HEK293 (cell line): ENCODE measurements around the gene AGBL3.

ENCODE experiments used
- CTCF ChIA-PET: fragments of 350-600 bp; formaldehyde crosslinking; extraction: SDS; loops from one replicate; lab custom pipeline; 2021; ENCODE audit warnings: antibody characterized with exemption; lab: Yijun Ruan, JAX
- POLR2A ChIA-PET: fragments of 300-600 bp; formaldehyde crosslinking; extraction: SDS; loops from one replicate; lab custom pipeline; 2020; ENCODE audit warnings: antibody characterized with exemption, inconsistent platforms; lab: Yijun Ruan, JAX
- H3K27ac ChIP-seq: fragments of 200-500 bp; sonication (Bioruptor generic); 2 replicates; pipeline ENCODE4 v1.5.1; 2014; ENCODE audit warnings: low read depth, low read length, control low read depth, inconsistent platforms; ENCODE audit errors: extremely low read depth
- H3K36me3 ChIP-seq, 2 experiments: fragments of 200-500 bp in 1 of 2; sonication (Bioruptor generic) in 1 of 2; 1 replicate in 1 of 2; 2 replicates in 1 of 2; pipeline ENCODE4 v1.5.1; 2014 to 2017; ENCODE audit warnings: inconsistent platforms in 2 of 2, low read length in 2 of 2; ENCODE audit not compliant: control insufficient read depth in 2 of 2, insufficient read depth in 1 of 2
- H3K4me1 ChIP-seq: fragments of 200-500 bp; sonication (Bioruptor generic); 2 replicates; pipeline ENCODE4 v1.5.1; 2014; ENCODE audit warnings: mild to moderate bottlenecking, low read length, inconsistent platforms; ENCODE audit not compliant: control insufficient read depth, insufficient read depth
- H3K4me3 ChIP-seq: 2 replicates; pipeline ENCODE4 v1.5.1; 2011; ENCODE audit warnings: low read depth, mild to moderate bottlenecking, control low read depth, low read length, moderate library complexity
- H3K9me3 ChIP-seq: fragments of 200-500 bp; sonication (Bioruptor generic); 2 replicates; pipeline ENCODE4 v1.5.1; 2014; ENCODE audit warnings: low read depth, low read length, inconsistent platforms; ENCODE audit not compliant: control insufficient read depth, insufficient read depth
- CTCF ChIP-seq: fragments of 450-650 bp; formaldehyde crosslinking; IDR thresholded peaks from 2 replicates; pipeline ENCODE4 v1.5.1; 2016; ENCODE audit warnings: missing biosample characterization, missing genetic modification characterization
- KLF8 ChIP-seq: fragments of 450-650 bp; formaldehyde crosslinking; IDR thresholded peaks from 2 replicates; pipeline ENCODE4 v1.5.1; 2016; ENCODE audit warnings: missing biosample characterization, missing genetic modification characterization
- MZF1 ChIP-seq: fragments of 450-650 bp; formaldehyde crosslinking; IDR thresholded peaks from 2 replicates; pipeline ENCODE4 v1.5.1; 2017; ENCODE audit warnings: missing biosample characterization, missing genetic modification characterization, borderline replicate concordance
- OVOL3 ChIP-seq: fragments of 450-650 bp; formaldehyde crosslinking; IDR thresholded peaks from 2 replicates; pipeline ENCODE4 v1.5.1; 2016; ENCODE audit warnings: missing biosample characterization, missing genetic modification characterization
- PBX3 ChIP-seq: sonication (generic); formaldehyde crosslinking; IDR thresholded peaks from 2 replicates; pipeline ENCODE4 v1.8.1; 2022; ENCODE audit warnings: mild to moderate bottlenecking, moderate library complexity, missing genetic modification reagents
- SP2 ChIP-seq: fragments of 450-650 bp; formaldehyde crosslinking; IDR thresholded peaks from 2 replicates; pipeline ENCODE4 v1.5.1; 2016; ENCODE audit warnings: missing biosample characterization, missing genetic modification characterization
- ZBTB48 ChIP-seq: fragments of 450-650 bp; formaldehyde crosslinking; IDR thresholded peaks from 2 replicates; pipeline ENCODE4 v1.5.1; 2016; ENCODE audit warnings: missing biosample characterization, missing genetic modification characterization
- ZBTB49 ChIP-seq: fragments of 450-650 bp; formaldehyde crosslinking; IDR thresholded peaks from 2 replicates; pipeline ENCODE4 v1.5.1; 2016; ENCODE audit warnings: missing biosample characterization, missing genetic modification characterization, low read depth
- ZBTB6 ChIP-seq: fragments of 450-650 bp; formaldehyde crosslinking; IDR thresholded peaks from 2 replicates; pipeline ENCODE4 v1.5.1; 2017; ENCODE audit warnings: missing biosample characterization, missing genetic modification characterization
- ZFP41 ChIP-seq: fragments of 450-650 bp; formaldehyde crosslinking; IDR thresholded peaks from 2 replicates; pipeline ENCODE4 v1.5.1; 2016; ENCODE audit warnings: missing biosample characterization, missing genetic modification characterization, borderline replicate concordance
- ZFP69B ChIP-seq: fragments of 450-650 bp; formaldehyde crosslinking; IDR thresholded peaks from 2 replicates; pipeline ENCODE4 v1.5.1; 2016; ENCODE audit warnings: missing biosample characterization, missing genetic modification characterization
- ZNF114 ChIP-seq: fragments of 450-650 bp; formaldehyde crosslinking; IDR thresholded peaks from 2 replicates; pipeline ENCODE4 v1.5.0; 2017; ENCODE audit warnings: missing biosample characterization, missing genetic modification characterization
- ZNF133 ChIP-seq: fragments of 450-650 bp; formaldehyde crosslinking; IDR thresholded peaks from 2 replicates; pipeline ENCODE4 v1.5.1; 2016; ENCODE audit warnings: missing biosample characterization, missing genetic modification characterization
- ZNF148 ChIP-seq: fragments of 450-650 bp; formaldehyde crosslinking; IDR thresholded peaks from 2 replicates; pipeline ENCODE4 v1.5.0; 2017; ENCODE audit warnings: missing biosample characterization, missing genetic modification characterization, borderline replicate concordance
- ZNF202 ChIP-seq: fragments of 450-650 bp; formaldehyde crosslinking; IDR thresholded peaks from 2 replicates; pipeline ENCODE4 v1.5.1; 2016; ENCODE audit warnings: missing biosample characterization, missing genetic modification characterization, borderline replicate concordance
- ZNF214 ChIP-seq: fragments of 450-650 bp; formaldehyde crosslinking; IDR thresholded peaks from 2 replicates; pipeline ENCODE4 v1.5.1; 2017; ENCODE audit warnings: missing biosample characterization, mild to moderate bottlenecking, missing genetic modification characterization, borderline replicate concordance
- ZNF354C ChIP-seq: fragments of 450-650 bp; formaldehyde crosslinking; IDR thresholded peaks from 2 replicates; pipeline ENCODE4 v1.5.1; 2016; ENCODE audit warnings: missing biosample characterization, missing genetic modification characterization, low read depth, borderline replicate concordance
- ZNF394 ChIP-seq: fragments of 450-650 bp; formaldehyde crosslinking; IDR thresholded peaks from 2 replicates; pipeline ENCODE4 v1.5.1; 2016; ENCODE audit warnings: missing biosample characterization, missing genetic modification characterization, mild to moderate bottlenecking, moderate library complexity, borderline replicate concordance
- ZNF416 ChIP-seq: fragments of 450-650 bp; formaldehyde crosslinking; IDR thresholded peaks from 2 replicates; pipeline ENCODE4 v1.5.1; 2016; ENCODE audit warnings: missing biosample characterization, missing genetic modification characterization
- ZNF433 ChIP-seq: fragments of 450-650 bp; formaldehyde crosslinking; IDR thresholded peaks from 2 replicates; pipeline ENCODE4 v1.5.1; 2016; ENCODE audit warnings: missing biosample characterization, missing genetic modification characterization, low read depth
- ZNF501 ChIP-seq: fragments of 450-650 bp; formaldehyde crosslinking; IDR thresholded peaks from 2 replicates; pipeline ENCODE4 v1.5.1; 2016; ENCODE audit warnings: missing biosample characterization, missing genetic modification characterization
- ZNF514 ChIP-seq: fragments of 450-650 bp; formaldehyde crosslinking; IDR thresholded peaks from 2 replicates; pipeline ENCODE4 v1.5.1; 2016; ENCODE audit warnings: missing biosample characterization, missing genetic modification characterization
- ZNF558 ChIP-seq: fragments of 450-650 bp; formaldehyde crosslinking; IDR thresholded peaks from 2 replicates; pipeline ENCODE4 v1.5.1; 2016; ENCODE audit warnings: missing biosample characterization, missing genetic modification characterization
- ZNF585B ChIP-seq: fragments of 450-650 bp; formaldehyde crosslinking; IDR thresholded peaks from 2 replicates; pipeline ENCODE4 v1.5.1; 2016; ENCODE audit warnings: missing biosample characterization, missing genetic modification characterization
- ZNF701 ChIP-seq: fragments of 450-650 bp; formaldehyde crosslinking; IDR thresholded peaks from 2 replicates; pipeline ENCODE4 v1.5.1; 2016; ENCODE audit warnings: missing biosample characterization, missing genetic modification characterization
- ZNF785 ChIP-seq: fragments of 450-650 bp; formaldehyde crosslinking; IDR thresholded peaks from 2 replicates; pipeline ENCODE4 v1.5.1; 2016; ENCODE audit warnings: missing biosample characterization, missing genetic modification characterization
- ZSCAN23 ChIP-seq: fragments of 450-650 bp; formaldehyde crosslinking; IDR thresholded peaks from 2 replicates; pipeline ENCODE4 v1.5.1; 2016; ENCODE audit warnings: missing biosample characterization, missing genetic modification characterization

Gene AGBL3

GRCh38 chr7:135151533-135151932, 165.2 kb downstream of the AGBL3 start (continued):
- TF ChIP-seq PBX3 (CRISPR knock-in tag), result no peak
- no peak for TF ChIP-seq ZNF701
- TF ChIP-seq OVOL3 (tag by site-specific recombination), result no peak
- no peak for TF ChIP-seq SP2 (tag by site-specific recombination)
- no peak for TF ChIP-seq ZNF558 (tag by site-specific recombination)
- TF ChIP-seq ZSCAN23, result no peak
- no peak for TF ChIP-seq ZNF785 (tag by site-specific recombination)
- no peak for TF ChIP-seq ZNF202 (tag by site-specific recombination)
- TF ChIP-seq ZFP41 (tag by site-specific recombination), result no peak
- TF ChIP-seq ZNF354C (tag by site-specific recombination), result no peak
- TF ChIP-seq ZNF501 (tag by site-specific recombination), result no peak

- TF ChIP-seq ZNF133 (tag by site-specific recombination) (no peak), ZNF394 (no peak), ZNF214 (tag by site-specific recombination) (no peak), ZBTB6 (tag by site-specific recombination) (no peak), ZNF114 (no peak), ZBTB48 (tag by site-specific recombination) (no peak), MZF1 (no peak), ZNF514 (no peak), ZNF433 (tag by site-specific recombination) (no peak), ZBTB49 (tag by site-specific recombination) (no peak), ZNF416 (tag by site-specific recombination) (no peak)
- Histone ChIP-seq H3K36me3 (peaks cover 0 to 1% of the 10 kb centered on the region in 2 experiments; a peak in 1 of 3 replicates), H3K27ac (no peak overlapping the region), H3K4me1 (no peaks in the 10 kb centered on the region), H3K9me3 (no peaks in the 10 kb centered on the region), H3K4me3 (no peak overlapping the region)
- POLR2A ChIA-PET, result no interaction called here
- CTCF ChIA-PET, result no interaction called here
Measured at GRCh38 chr7:135152442-135152841, 166.1 kb downstream of the AGBL3 start.

- ChIA-PET CTCF (no interaction called here), POLR2A (no interaction called here)
- no peaks in the 10 kb centered on the region for H3K4me1 ChIP-seq
- no peak overlapping the region for H3K4me3 ChIP-seq
- H3K27ac ChIP-seq, result no peak overlapping the region
- H3K9me3 ChIP-seq, result no peaks in the 10 kb centered on the region
- H3K36me3 ChIP-seq, result peaks cover 0 to 3% of the 10 kb centered on the region in 2 experiments; a peak in 1 of 3 replicates
- TF ChIP-seq ZNF148 (tag by site-specific recombination) (no peak), KLF8 (no peak), ZFP69B (tag by site-specific recombination) (no peak), ZNF585B (tag by site-specific recombination) (no peak), CTCF (tag by site-specific recombination) (no peak)
Measured at GRCh38 chr7:135154734-135155133, 168.4 kb downstream of the AGBL3 start.
